ENCODE results near the gene AFG1L.

AFG1L gene

GRCh38 chr6:108482559-108482958 lies 187.7 kb downstream of the AFG1L start:
- no peak overlapping the region for H3K27ac ChIP-seq

DNA sequence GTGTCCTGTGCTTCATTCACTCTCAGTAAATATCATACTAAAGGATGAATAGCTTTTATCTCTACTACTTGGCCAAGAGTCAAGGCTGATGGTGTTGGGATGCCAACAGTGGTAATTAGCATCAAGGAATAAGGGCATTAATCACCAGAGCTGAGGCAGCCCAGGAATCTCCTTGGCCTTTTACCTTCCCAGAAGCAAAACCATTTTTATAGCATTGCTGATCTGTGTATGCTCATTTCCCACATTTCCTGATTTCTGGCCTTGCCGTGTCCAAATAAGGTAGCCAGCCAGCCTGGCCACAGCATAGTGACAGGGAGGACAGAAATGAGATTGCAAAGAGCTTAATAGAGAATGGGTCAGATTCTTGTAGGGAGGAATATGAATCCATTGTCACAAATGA lies 189.2 kb downstream of the AFG1L start:
- no peak overlapping the region for H3K27ac ChIP-seq

More at GRCh38 chr6:108482559-108482958, 187.7 kb downstream of the AFG1L start:
- TF ChIP-seq, protein P1, sequence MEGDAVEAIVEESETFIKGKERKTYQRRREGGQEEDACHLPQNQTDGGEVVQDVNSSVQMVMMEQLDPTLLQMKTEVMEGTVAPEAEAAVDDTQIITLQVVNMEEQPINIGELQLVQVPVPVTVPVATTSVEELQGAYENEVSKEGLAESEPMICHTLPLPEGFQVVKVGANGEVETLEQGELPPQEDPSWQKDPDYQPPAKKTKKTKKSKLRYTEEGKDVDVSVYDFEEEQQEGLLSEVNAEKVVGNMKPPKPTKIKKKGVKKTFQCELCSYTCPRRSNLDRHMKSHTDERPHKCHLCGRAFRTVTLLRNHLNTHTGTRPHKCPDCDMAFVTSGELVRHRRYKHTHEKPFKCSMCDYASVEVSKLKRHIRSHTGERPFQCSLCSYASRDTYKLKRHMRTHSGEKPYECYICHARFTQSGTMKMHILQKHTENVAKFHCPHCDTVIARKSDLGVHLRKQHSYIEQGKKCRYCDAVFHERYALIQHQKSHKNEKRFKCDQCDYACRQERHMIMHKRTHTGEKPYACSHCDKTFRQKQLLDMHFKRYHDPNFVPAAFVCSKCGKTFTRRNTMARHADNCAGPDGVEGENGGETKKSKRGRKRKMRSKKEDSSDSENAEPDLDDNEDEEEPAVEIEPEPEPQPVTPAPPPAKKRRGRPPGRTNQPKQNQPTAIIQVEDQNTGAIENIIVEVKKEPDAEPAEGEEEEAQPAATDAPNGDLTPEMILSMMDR (conservative IDR thresholded peaks at IDR 0.05): no peak

DNA sequence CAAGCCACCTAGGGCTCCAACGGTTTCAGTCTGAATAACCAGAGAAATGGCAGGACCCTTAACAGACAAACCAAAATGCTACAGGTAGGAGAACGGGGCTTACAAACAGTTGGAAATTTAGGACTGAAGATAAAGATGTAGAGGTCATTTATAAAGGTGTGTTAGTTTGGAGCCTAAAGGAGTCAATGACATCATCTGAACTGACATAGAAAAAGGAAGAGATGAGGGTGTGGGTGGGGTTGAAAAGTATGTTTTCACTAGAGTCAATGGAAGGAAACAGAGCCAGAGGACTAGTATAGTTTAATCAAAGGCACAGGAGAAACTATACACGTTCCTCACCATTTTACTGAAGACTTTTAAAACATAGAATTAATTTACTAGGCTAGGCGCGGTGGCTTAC lies 194.8 kb downstream of the AFG1L start:
- H3K27ac ChIP-seq: no peak overlapping the region
- TF ChIP-seq, protein P1 (conservative IDR thresholded peaks at IDR 0.05): no peak

More for the DNA sequence above, 189.2 kb downstream of the AFG1L start:
- TF ChIP-seq, protein P1 (conservative IDR thresholded peaks at IDR 0.05): no peak

GRCh38 chr6:108492131-108492766 lies 197.4 kb downstream of the AFG1L start:
- TF ChIP-seq, protein P1 (conservative IDR thresholded peaks at IDR 0.05): peak; percentile 84
- no peak overlapping the region; the same call in 1 of the 2 replicates for H3K27ac ChIP-seq

- no peak overlapping the region for H3K27ac ChIP-seq
- TF ChIP-seq, protein P1 (conservative IDR thresholded peaks at IDR 0.05): no peak
Observed at GRCh38 chr6:108494434-108494833, 199.6 kb downstream of the AFG1L start.

GRCh38 chr6:108497883-108498282 lies 203.0 kb downstream of the AFG1L start:
- TF ChIP-seq, protein P1 (conservative IDR thresholded peaks at IDR 0.05): peak; percentile 56
- H3K27ac ChIP-seq: no peak overlapping the region

DNA sequence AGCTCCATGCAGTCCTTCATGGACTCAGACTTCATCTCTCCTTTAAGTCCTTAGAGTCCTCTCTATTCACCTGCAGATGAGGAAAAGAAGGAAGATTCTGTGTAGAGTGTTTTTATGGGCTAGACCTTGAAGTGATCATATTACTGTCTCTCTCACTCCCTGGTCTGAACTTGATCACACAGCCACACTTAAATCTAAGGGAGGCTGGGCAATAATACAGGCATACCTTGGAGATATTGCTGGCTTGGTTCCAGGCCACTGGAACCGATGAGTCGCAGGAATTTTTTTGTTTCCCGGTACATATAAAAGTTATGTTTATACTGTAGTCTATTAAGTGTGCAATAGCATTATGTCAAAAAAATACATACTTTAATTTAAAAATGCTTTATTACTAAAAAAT lies 206.7 kb downstream of the AFG1L start:
- TF ChIP-seq, protein P1 (conservative IDR thresholded peaks at IDR 0.05): no peak
- H3K27ac ChIP-seq: no peak overlapping the region
